Heart right ventricle (tissue), 16 donors: ENCODE results near the gene GSTM3. TPM values are rescaled to one million over a fixed set of nuclear protein-coding genes. Genes with fewer than 3 reads are reported as not detected.
A peak's percentile ranks its signal among the peaks of the same experiment; 100 is the strongest.
"Not testable (repeated sequence)": the region's sequence is repeated elsewhere in the genome, so short reads cannot be mapped to it uniquely, and the experiment has no call there.

Experiments
- ATAC-seq, 8 donors: fragments of 200-7000 bp; cut with Tn5 transposase; one replicate each; pipeline ENCODE4 v1.9.1; 2020; ENCODE audit warnings: mild to moderate bottlenecking in 8 of 8, moderate library complexity in 8 of 8, moderate number of reproducible peaks in 1 of 8
- DNase-seq, 2 donors: peaks; one replicate each; pipeline ENCODE4 v3.0.0-alpha.2; 2020
- H3K27ac ChIP-seq, 10 donors: fragments of 200-600 bp; sonication (generic) in 2 of 10; one replicate each; pipeline versions ENCODE4 v1.5.0 to v1.8.0; 2020 to 2022; ENCODE audit warnings: mild to moderate bottlenecking in 3 of 10
- H3K27me3 ChIP-seq, 7 donors: fragments of 200-600 bp; one replicate each; pipeline ENCODE4 v1.8.0; 2021 to 2022; ENCODE audit warnings: mild to moderate bottlenecking in 2 of 7
- H3K36me3 ChIP-seq, 9 donors: fragments of 200-600 bp; sonication (generic) in 1 of 9; one replicate each; pipeline versions ENCODE4 v1.5.0 to v1.8.0; 2020 to 2022; ENCODE audit warnings: mild to moderate bottlenecking in 2 of 9
- H3K4me1 ChIP-seq, 9 donors: fragments of 200-600 bp; sonication (generic) in 1 of 9; one replicate each; pipeline versions ENCODE4 v1.5.0 to v1.8.0; 2020 to 2022; ENCODE audit warnings: mild to moderate bottlenecking in 4 of 9
- H3K4me3 ChIP-seq, 10 donors: fragments of 200-600 bp; sonication (generic) in 2 of 10; one replicate each; pipeline versions ENCODE4 v1.5.0 to v1.8.0; 2020 to 2022; ENCODE audit warnings: mild to moderate bottlenecking in 7 of 10, moderate library complexity in 2 of 10
- H3K9me3 ChIP-seq, 11 donors: fragments of 200-600 bp in 10 of 11; sonication (generic) in 2 of 11; one replicate each; pipeline versions ENCODE4 v1.5.0 to v1.8.0; 2013 to 2022; ENCODE audit warnings: mild to moderate bottlenecking in 2 of 11, control low read depth in 1 of 11, moderate library complexity in 1 of 11
- WGBS, 2 donors: extraction: QIAGEN DNeasy Blood & Tissue Kit; methylation state at CpG; one replicate each; pipeline ENCODE4 v1.1.7; 2013; ENCODE audit warnings: inconsistent platforms in 1 of 2; 5-methylcytosine and 5-hydroxymethylcytosine counted together
- intact Hi-C, 10 donors: fragments of 100-400 bp; cut with DNase I; formaldehyde crosslinking; loops; one replicate each; pipeline versions ENCODE4 v1.11.1 to v1.14.2; 2022
- polyA plus RNA-seq, 2 donors: library from polyadenylated mRNA; stranded (reverse); fragments of 200-250 nt; gene quantifications; one replicate each; pipeline ENCODE4 v1.2.3, GENCODE V29; 2013
- total RNA-seq, 10 donors: library from RNA; stranded (reverse); fragmentation: NEBNext Ultra II Directional in 3 of 10; extraction: Animal tissue kit (Norgen Biotek cat#: 25700) in 3 of 10; gene quantifications; one replicate each; pipeline versions ENCODE4 v1.2.1 to v1.2.4, GENCODE V29; 2021 to 2023
- TF ChIP-seq, protein P1 (sequence below), 9 donors: fragments of 200-600 bp; sonication (generic) in 2 of 9; IDR thresholded peaks; one replicate each; pipeline versions ENCODE4 v1.5.0 to v1.8.0; 2021 to 2022; ENCODE audit warnings: antibody characterized with exemption in 9 of 9, mild to moderate bottlenecking in 5 of 9, moderate library complexity in 1 of 9
- donor health status: Arrhythmogenic right ventricular cardiomyopathy.
- donor health status: ischemic (EF 13 %, LVEDD 7.1; RV severe dilation, severe dysfunction).
- donor health status: healthy with polysubstance abuse.
- donor health status: DM: no; HTN: yes; CAD: no.
- donor health status: DM: no; HTN: no; CAD: no.
- donor health status: ischemic (EF 25% LVEDD 6.9; RV normal size, moderate dysfunction).
- donor health status: ischemic (EF 25% LVEDD 5.7; RV mildly dilated, moderate dysfunction).
- donor health status: healthy.
- donor health status: DM: yes; HTN: yes; CAD: no.
- donor health status: Ischemic cardiomyopathy.
- donor health status: ischemic (EF 35%, LVEDD 5.7; RV mildly dilated, moderate dysfunction).
- donor health status: nonischemic (EF 11% LVEDD 7.7; RV severe dilation, severe dysfunction).
- donor health status: DM: yes; HTN: yes; CAD: no.
- donor health status: PGD.
- donor health status: ischemic (EF 29% LVEDD 5.4; RV normal size, mild dysfunction).
- donor health status: nonischemic (EF 23%, LVEDD 6.1; RV moderate dilation, normal function).

Gene GSTM3
- total and polyA plus RNA-seq, 12 donors = 49.0 to 289 (median 99.3) TPM

DNA sequence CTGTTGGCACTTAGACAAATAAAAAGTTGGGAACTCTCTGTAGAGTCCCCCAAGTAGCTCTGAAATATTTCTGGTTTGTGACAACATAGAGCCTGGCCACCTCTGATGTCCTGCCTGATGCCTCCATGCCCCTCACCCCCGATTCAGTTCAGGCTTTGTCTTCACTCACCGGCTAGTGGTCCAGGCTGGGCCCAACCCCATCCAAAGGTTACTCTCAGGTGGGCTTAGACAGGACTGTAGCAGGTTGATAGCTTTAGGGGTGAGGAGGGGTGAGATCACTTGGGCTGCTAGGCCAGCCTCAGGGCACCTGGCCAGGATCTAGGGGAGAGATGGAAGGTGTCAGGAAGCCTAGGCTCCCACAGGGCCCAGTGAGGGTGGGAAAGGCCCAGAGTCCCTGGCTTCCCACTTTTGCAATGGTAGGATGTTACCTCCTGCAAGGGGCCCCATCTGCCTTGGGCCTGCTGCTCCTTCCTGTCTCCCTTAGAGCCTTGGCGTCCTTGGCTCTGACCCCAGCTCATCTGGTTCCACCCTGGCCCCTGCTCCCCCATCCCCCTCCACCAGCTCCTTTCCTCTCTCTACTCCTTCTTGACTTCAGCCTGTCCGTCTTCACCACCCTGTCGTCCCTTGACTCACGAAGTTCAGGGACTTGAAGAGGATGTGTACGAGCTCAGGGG lies 16.1 kb upstream of the GSTM3 start:
- H3K4me1 ChIP-seq = peaks cover 0 to 25% (median 0%) of the 10 kb centered on the region in 9 donors
- no peak for DNase-seq
- WGBS, 2 donors = 89 to 90% methylated on average over 7 of the region's 7 CpGs
- no peak overlapping the region for H3K4me3 ChIP-seq
- no peaks in the 10 kb centered on the region for H3K9me3 ChIP-seq
- H3K27ac ChIP-seq = no peak overlapping the region
- no peak for ATAC-seq
- intact Hi-C loops = no loop called here
- no peaks in the 10 kb centered on the region for H3K36me3 ChIP-seq
- TF ChIP-seq, protein P1, sequence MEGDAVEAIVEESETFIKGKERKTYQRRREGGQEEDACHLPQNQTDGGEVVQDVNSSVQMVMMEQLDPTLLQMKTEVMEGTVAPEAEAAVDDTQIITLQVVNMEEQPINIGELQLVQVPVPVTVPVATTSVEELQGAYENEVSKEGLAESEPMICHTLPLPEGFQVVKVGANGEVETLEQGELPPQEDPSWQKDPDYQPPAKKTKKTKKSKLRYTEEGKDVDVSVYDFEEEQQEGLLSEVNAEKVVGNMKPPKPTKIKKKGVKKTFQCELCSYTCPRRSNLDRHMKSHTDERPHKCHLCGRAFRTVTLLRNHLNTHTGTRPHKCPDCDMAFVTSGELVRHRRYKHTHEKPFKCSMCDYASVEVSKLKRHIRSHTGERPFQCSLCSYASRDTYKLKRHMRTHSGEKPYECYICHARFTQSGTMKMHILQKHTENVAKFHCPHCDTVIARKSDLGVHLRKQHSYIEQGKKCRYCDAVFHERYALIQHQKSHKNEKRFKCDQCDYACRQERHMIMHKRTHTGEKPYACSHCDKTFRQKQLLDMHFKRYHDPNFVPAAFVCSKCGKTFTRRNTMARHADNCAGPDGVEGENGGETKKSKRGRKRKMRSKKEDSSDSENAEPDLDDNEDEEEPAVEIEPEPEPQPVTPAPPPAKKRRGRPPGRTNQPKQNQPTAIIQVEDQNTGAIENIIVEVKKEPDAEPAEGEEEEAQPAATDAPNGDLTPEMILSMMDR (IDR thresholded peaks at IDR 0.05) = no peak
- no peaks in the 10 kb centered on the region for H3K27me3 ChIP-seq

GRCh38 chr1:109756325-109756724 lies 15.5 kb upstream of the GSTM3 start:
- WGBS, 2 donors = 91 to 94% methylated on average over 5 of the region's 5 CpGs
- H3K4me3 ChIP-seq, DNase-seq, ATAC-seq, intact Hi-C loops, H3K36me3 ChIP-seq, H3K9me3 ChIP-seq, H3K27ac ChIP-seq, H3K27me3 ChIP-seq: not testable (repeated sequence)
- H3K4me1 ChIP-seq = peaks cover 0 to 20% (median 0%) of the 10 kb centered on the region in 9 donors

GRCh38 chr1:109754738-109755137 lies 13.9 kb upstream of the GSTM3 start:
- WGBS, 2 donors = 50 to 53% methylated on average over 2 of the region's 2 CpGs
- Histone ChIP-seq H3K36me3 (no peaks in the 10 kb centered on the region), H3K4me3 (no peak overlapping the region), H3K27me3 (no peaks in the 10 kb centered on the region), H3K27ac (peak overlapping the region in 3 of 10 donors; percentile 26 to 47 (median 29)), H3K4me1 (peaks cover 0 to 12% (median 0%) of the 10 kb centered on the region in 9 donors), H3K9me3 (no peaks in the 10 kb centered on the region)
- intact Hi-C loops = no loop called here
- peak in 5 of 8 donors; percentile 31 to 91 (median 43) for ATAC-seq
- no peak for DNase-seq
- TF ChIP-seq, protein P1 (IDR thresholded peaks at IDR 0.05) = no peak

GRCh38 chr1:109751531-109752260 lies 10.9 kb upstream of the GSTM3 start:
- peak in 2 of 8 donors; percentile 16 to 41 for ATAC-seq
- no peak for DNase-seq
- H3K4me1 ChIP-seq = peaks cover 0 to 16% (median 0%) of the 10 kb centered on the region in 9 donors
- no peaks in the 10 kb centered on the region for H3K36me3 ChIP-seq
- H3K9me3 ChIP-seq = no peaks in the 10 kb centered on the region
- intact Hi-C loops = no loop called here
- WGBS, 2 donors = 90 to 92% methylated on average over 12 of the region's 12 CpGs
- H3K27me3 ChIP-seq = peaks cover 0 to 4% (median 0%) of the 10 kb centered on the region in 7 donors
- no peak overlapping the region for H3K4me3 ChIP-seq
- no peak overlapping the region for H3K27ac ChIP-seq
- TF ChIP-seq, protein P1 (IDR thresholded peaks at IDR 0.05) = no peak
